MM.1S (cell line): ENCODE results near the gene MBLAC1.

ENCODE experiments used
- EZH2 ChIP-seq: fragments of 300-600 bp; sonication (generic); optimal IDR thresholded peaks from 2 replicates; pipeline ENCODE3; 2017; ENCODE audit warnings: low read depth, mild to moderate bottlenecking, antibody characterized with exemption, low read length, mixed read lengths
- TF ChIP-seq, protein P1 (sequence below): fragments of 300-600 bp; sonication (generic); IDR thresholded peaks from 2 replicates; pipeline ENCODE4 v1.5.1; 2016; ENCODE audit warnings: antibody characterized with exemption, low read length, mixed read lengths

- TF ChIP-seq, protein P1, sequence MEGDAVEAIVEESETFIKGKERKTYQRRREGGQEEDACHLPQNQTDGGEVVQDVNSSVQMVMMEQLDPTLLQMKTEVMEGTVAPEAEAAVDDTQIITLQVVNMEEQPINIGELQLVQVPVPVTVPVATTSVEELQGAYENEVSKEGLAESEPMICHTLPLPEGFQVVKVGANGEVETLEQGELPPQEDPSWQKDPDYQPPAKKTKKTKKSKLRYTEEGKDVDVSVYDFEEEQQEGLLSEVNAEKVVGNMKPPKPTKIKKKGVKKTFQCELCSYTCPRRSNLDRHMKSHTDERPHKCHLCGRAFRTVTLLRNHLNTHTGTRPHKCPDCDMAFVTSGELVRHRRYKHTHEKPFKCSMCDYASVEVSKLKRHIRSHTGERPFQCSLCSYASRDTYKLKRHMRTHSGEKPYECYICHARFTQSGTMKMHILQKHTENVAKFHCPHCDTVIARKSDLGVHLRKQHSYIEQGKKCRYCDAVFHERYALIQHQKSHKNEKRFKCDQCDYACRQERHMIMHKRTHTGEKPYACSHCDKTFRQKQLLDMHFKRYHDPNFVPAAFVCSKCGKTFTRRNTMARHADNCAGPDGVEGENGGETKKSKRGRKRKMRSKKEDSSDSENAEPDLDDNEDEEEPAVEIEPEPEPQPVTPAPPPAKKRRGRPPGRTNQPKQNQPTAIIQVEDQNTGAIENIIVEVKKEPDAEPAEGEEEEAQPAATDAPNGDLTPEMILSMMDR = no peak
- no peak for TF ChIP-seq EZH2
These were observed 33.3 kb upstream of the MBLAC1 start for GRCh38 chr7:100093498-100093897.
